Activated T-helper 17 cell treated with anti-CD3 and anti-CD28 coated beads, Interleukin-2, amount 50 U/mL, for 72 hours (primary cell): ENCODE measurements around the gene ZBTB12. TPM values are rescaled to one million over a fixed set of nuclear protein-coding genes. Genes with fewer than 3 reads are reported as not detected.
"Not testable (repeated sequence)": the region's sequence is repeated elsewhere in the genome, so short reads cannot be mapped to it uniquely, and the experiment has no call there.

Experiments
- ATAC-seq: fragments of 150-1000 bp; cut with Tn5 transposase; replicated peaks from 2 replicates; pipeline ENCODE4 v1.10.0; 2021; ENCODE audit warnings: mild to moderate bottlenecking, moderate library complexity
- H3K27ac Mint-ChIP-seq: one replicate; pipeline ENCODE4 v1.8.0; 2022; ENCODE audit warnings: mixed read lengths
- H3K27me3 Mint-ChIP-seq: one replicate; pipeline ENCODE4 v1.8.0; 2022; ENCODE audit warnings: mixed read lengths
- H3K36me3 Mint-ChIP-seq: one replicate; pipeline ENCODE4 v1.8.0; 2022; ENCODE audit warnings: low read depth, mild to moderate bottlenecking, mixed read lengths
- H3K4me1 Mint-ChIP-seq: one replicate; pipeline ENCODE4 v1.8.0; 2022; ENCODE audit warnings: mixed read lengths
- H3K4me3 Mint-ChIP-seq: one replicate; pipeline ENCODE4 v1.8.0; 2022; ENCODE audit warnings: mild to moderate bottlenecking, mixed read lengths
- H3K9me3 Mint-ChIP-seq: one replicate; pipeline ENCODE4 v1.8.0; 2022; ENCODE audit warnings: mixed read lengths
- total RNA-seq, 2 donors: library from RNA; stranded (reverse); gene quantifications; one replicate each; pipeline ENCODE4 v1.2.3, GENCODE V29; 2022

Gene ZBTB12
- total RNA-seq, 2 donors from 2014 or later = 1.6 to 3.0 TPM

DNA sequence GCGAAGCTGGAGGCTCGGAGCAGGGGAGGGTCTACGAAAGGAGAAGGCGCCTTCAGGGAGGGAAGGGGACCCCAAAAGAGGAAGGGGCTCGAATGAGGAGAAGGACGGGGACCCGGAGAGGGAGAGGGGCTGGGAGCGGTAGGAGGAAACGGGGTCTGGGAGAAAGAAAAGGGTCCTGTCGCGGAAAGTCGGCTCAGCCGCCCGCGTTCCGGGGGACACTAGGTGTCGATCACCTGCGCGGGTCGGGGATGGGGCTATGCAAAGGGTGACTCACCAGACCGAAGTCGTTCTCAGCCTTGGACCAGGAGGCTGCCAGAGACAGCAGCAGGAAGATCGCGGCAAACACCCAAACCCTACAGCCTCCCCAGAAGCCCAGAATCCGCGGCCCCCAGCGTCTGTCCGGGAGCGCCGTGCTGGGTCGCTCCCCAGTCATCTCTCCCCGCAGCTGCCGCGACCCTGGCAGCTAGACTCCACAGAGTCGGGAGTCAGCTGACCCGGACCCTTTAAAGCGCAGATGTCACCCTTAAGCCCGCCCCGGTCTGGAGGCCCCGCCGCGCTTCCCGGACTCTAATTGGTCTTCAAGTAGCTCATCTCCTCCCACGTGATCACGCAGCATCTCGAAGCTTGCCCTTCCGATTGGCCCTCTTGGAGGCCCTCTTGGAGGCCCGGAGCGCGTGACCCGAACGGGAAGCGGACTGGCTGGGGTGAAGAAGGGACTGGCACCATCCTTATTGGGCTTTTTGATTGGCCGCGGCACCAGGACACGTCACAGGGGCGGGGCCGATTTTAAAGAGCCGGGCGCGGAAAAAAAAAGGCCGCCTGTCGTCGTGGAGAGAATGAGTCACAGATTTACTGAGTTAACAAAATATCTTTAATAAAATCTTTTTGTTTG, 39.3 kb downstream of the ZBTB12 start, which contains the start of gene NEU1:
Gene NEU1, minus strand, starts transcription at position 478 of the 892 bp plus-strand sequence. Its CDS starts 45 bp downstream, at position 433.
- ATAC-seq = peak; percentile 98
- Mint-ChIP-seq H3K36me3 (peaks cover 37% of the 10 kb centered on the region), H3K4me3 (peak within 1 kb of the TSS; percentile 94)

DNA sequence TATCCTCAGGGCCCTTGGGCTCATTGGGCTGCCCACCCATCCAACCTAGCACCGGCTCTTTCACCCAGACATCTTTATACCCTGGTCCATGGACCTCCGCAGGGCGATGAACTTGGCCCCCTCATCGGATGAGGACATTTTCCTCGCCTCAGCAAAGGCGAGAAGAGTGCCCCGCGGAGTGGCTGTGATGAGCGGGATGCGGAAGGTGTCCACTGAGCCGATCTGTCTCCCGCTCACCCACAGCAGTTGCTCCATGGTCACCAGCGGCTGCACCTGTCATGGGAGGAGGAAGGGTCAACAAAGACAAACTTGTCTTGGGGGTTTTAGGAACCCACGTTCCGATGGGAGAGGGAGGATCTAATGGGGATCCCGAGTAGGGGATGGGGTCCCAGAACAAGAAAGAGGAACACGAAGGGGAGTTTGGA, 40.0 kb downstream of the ZBTB12 start:
- peak overlapping the region; percentile 94 for H3K4me3 Mint-ChIP-seq
- H3K9me3 Mint-ChIP-seq = no peaks in the 10 kb centered on the region
- H3K36me3 Mint-ChIP-seq = peaks cover 44% of the 10 kb centered on the region
- H3K27me3 Mint-ChIP-seq = no peaks in the 10 kb centered on the region
- peaks cover 11% of the 10 kb centered on the region for H3K4me1 Mint-ChIP-seq
- no peak for ATAC-seq
- peak overlapping the region; percentile 96 for H3K27ac Mint-ChIP-seq

More for the DNA sequence above, 39.3 kb downstream of the ZBTB12 start, which contains the start of gene NEU1:
- no peaks in the 10 kb centered on the region for H3K27me3 Mint-ChIP-seq
- H3K4me1 Mint-ChIP-seq = peaks cover 11% of the 10 kb centered on the region
- H3K9me3 Mint-ChIP-seq = no peaks in the 10 kb centered on the region
- H3K27ac Mint-ChIP-seq = peak within 1 kb of the TSS; percentile 96

- Mint-ChIP-seq H3K36me3 (peaks cover 45% of the 10 kb centered on the region), H3K4me3 (peak overlapping the region; percentile 94), H3K4me1 (peaks cover 11% of the 10 kb centered on the region), H3K27me3 (no peaks in the 10 kb centered on the region), H3K9me3 (no peaks in the 10 kb centered on the region), H3K27ac (no peak overlapping the region)
- ATAC-seq = no peak
These were observed 40.7 kb downstream of the ZBTB12 start for GRCh38 chr6:31861150-31861549.

DNA sequence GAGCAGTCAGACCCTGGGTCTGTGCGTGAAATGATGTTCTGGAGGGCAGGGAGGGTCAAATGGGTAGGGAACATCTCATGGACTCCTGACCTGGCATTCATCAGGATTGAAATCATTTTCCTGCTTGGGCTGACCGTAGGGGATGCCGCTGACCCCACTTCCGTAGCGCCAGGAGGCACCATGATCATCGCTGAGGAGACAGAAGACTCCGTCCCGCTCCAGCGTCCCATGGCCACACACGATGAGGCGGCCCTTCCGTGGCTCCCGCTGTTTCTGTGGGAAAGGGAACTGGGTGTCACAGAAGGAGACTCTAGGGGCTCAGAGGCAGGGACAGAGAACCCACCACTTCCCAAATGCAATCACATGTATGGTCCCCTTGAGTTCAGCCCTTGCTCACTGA, 41.5 kb downstream of the ZBTB12 start:
- H3K27ac Mint-ChIP-seq = peak overlapping the region; percentile 36
- H3K27me3 Mint-ChIP-seq = no peaks in the 10 kb centered on the region
- no peak for ATAC-seq
- no peaks in the 10 kb centered on the region for H3K9me3 Mint-ChIP-seq
- H3K4me3 Mint-ChIP-seq = no peak overlapping the region
- H3K36me3 Mint-ChIP-seq = peaks cover 45% of the 10 kb centered on the region
- H3K4me1 Mint-ChIP-seq = peaks cover 11% of the 10 kb centered on the region

DNA sequence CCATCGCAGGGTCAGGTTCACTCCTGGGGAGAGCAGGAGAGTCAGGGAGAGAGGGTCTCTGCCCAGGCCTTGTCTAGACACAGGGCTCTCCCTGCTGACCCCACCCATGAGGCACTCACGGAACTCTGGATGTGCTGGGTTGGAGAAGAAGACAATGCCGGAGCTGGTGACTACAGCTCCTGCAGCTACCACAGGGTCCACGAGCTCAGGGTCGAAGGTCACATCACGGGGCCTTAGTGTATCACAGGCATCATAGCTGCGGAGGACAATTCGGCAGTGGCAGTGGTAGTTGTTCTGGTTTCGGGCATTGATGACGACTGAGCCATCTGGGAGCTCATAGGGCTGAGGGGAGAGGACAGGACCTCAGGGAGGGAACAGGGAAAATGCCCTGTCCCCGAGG, 42.0 kb downstream of the ZBTB12 start:
- peaks cover 45% of the 10 kb centered on the region for H3K36me3 Mint-ChIP-seq
- no peaks in the 10 kb centered on the region for H3K9me3 Mint-ChIP-seq
- no peaks in the 10 kb centered on the region for H3K27me3 Mint-ChIP-seq
- H3K4me1 Mint-ChIP-seq = peaks cover 11% of the 10 kb centered on the region
- peak overlapping the region; percentile 36 for H3K27ac Mint-ChIP-seq
- no peak overlapping the region for H3K4me3 Mint-ChIP-seq
- ATAC-seq = no peak

DNA sequence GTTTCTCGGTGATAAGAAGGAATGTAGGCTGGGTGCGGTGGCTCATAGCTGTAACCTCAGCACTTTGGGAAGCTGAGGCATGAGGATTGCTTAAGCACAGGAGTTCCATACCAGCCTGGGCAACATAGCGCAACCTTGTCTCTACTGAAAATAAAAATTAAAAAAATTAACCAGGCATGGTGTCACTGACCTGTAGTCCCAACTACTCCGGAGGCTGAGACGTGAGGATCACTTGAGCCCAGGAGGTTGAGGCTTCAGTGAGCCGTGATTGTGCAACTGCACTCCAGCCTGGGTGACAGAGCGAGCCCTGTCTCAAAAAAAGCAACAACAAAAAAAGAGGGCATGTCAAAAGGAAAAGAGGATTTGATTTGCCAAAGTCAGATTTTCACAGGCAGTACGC, 43.2 kb downstream of the ZBTB12 start:
- Mint-ChIP-seq H3K27ac (no peak overlapping the region), H3K36me3 (peaks cover 45% of the 10 kb centered on the region), H3K9me3 (no peaks in the 10 kb centered on the region), H3K4me1 (peaks cover 11% of the 10 kb centered on the region), H3K27me3 (no peaks in the 10 kb centered on the region), H3K4me3 (no peak overlapping the region)
- no peak for ATAC-seq

GRCh38 chr6:31857774-31858173, 44.1 kb downstream of the ZBTB12 start:
- H3K4me1 Mint-ChIP-seq, ATAC-seq, H3K9me3 Mint-ChIP-seq, H3K27me3 Mint-ChIP-seq, H3K27ac Mint-ChIP-seq, H3K4me3 Mint-ChIP-seq: not testable (repeated sequence)
- H3K36me3 Mint-ChIP-seq = peaks cover 41% of the 10 kb centered on the region

DNA sequence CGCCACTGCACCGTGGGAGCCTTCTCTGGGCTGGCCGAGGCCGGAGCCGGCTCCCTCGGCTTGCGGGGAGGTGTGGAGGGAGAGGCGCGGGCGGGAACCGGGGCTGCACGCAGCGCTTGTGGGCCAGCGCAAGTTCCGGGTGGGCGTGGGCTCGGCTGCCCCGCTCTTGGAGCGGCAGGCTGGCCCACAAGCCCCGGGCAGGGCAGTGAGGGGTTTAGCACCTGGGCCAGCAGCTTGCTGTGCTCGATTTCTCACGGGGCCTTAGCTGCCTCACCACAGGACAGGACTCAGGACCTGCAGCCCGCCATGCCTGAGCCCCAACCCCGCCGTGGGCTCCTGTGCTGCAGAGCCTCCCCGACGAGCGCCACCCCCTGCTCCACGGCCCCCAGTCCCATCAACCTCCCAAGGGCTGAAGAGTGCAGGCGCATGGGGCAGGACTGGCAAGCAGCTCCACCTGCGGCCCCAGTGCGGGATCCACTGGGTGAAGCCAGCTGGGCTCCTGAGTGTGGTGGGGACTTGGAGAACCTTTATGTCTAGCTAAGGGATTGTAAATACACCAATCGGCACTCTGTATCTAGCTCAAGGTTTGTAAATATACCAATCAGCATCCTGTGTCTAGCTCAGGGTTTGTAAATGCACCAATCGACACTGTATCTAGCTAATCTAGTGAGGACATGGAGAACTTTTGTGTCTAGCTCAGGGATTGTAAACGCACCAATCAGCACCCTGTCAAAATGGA, 49.7 kb downstream of the ZBTB12 start:
- not testable (repeated sequence) for H3K27ac Mint-ChIP-seq, ATAC-seq, H3K4me1 Mint-ChIP-seq, H3K36me3 Mint-ChIP-seq, H3K9me3 Mint-ChIP-seq, H3K27me3 Mint-ChIP-seq, H3K4me3 Mint-ChIP-seq

GRCh38 chr6:31851485-31851832, 50.4 kb downstream of the ZBTB12 start:
- Mint-ChIP-seq H3K4me1 (no peaks in the 10 kb centered on the region), H3K36me3 (no peaks in the 10 kb centered on the region), H3K9me3 (no peaks in the 10 kb centered on the region), H3K27ac (no peak overlapping the region), H3K4me3 (no peak overlapping the region), H3K27me3 (no peaks in the 10 kb centered on the region)
- ATAC-seq = no peak

DNA sequence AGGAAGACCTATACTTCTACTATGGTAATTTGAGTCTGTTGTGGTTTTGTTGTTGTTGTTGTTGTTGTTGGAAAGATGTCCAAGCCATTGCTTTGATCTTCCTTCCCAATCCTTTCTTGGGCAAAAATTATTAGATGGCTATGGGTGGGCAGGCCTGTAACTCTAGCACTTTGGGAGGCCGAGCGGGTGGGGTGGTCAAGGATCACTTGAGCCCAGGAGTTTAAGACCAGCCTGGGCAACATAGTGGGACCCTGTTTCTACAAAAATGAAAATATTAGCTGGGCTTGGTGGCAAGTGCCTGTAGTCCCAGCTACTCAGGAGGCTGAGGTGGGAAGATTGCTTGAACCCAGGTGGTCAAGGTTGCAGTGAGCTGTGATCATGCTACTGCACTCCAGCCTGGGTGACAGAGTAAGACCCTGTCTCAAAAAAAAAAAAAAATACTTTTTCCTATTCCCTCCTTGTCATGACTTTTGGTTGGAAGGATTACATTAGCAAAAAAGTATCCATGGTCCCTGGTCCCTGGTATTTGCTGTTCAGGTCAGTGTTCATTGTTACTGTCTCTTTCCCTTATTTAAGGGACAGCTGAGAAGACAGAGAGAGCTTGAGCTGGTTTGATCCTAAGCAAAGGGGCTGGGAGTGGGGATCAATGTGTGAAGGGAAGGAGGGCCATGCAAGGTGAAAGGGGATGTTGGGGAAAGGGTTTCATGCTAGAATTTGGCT, 51.0 kb downstream of the ZBTB12 start:
- no peak overlapping the region for H3K27ac Mint-ChIP-seq
- no peaks in the 10 kb centered on the region for H3K4me1 Mint-ChIP-seq
- H3K27me3 Mint-ChIP-seq = no peaks in the 10 kb centered on the region
- ATAC-seq = no peak
- H3K4me3 Mint-ChIP-seq = no peak overlapping the region
- H3K36me3 Mint-ChIP-seq = no peaks in the 10 kb centered on the region
- H3K9me3 Mint-ChIP-seq = no peaks in the 10 kb centered on the region

Other genes with a start within 250 kb of the ZBTB12 start
- 100 to 1,000 TPM; 298 to 383 TPM for gene BAG6, start 249.4 kb downstream of the ZBTB12 start, total RNA-seq
- 1 to 10 TPM in 1 of 2 donors, under 1 TPM in 1; 0.76 to 1.3 TPM for gene APOM, start 246.2 kb downstream of the ZBTB12 start, total RNA-seq
- 10 to 100 TPM; 16.2 to 21.0 TPM for gene C6orf47, start 241.3 kb downstream of the ZBTB12 start, total RNA-seq
- gene GPANK1, start 237.1 kb downstream of the ZBTB12 start, total RNA-seq = 10 to 100 TPM; 30.1 to 39.0 TPM
- 100 to 1,000 TPM; 204 to 245 TPM for gene CSNK2B, start 236.0 kb downstream of the ZBTB12 start, total RNA-seq
- gene LY6G5B, start 232.1 kb downstream of the ZBTB12 start, total RNA-seq = 10 to 100 TPM; 25.3 to 28.1 TPM
- gene LY6G5C, start 221.0 kb downstream of the ZBTB12 start, total RNA-seq = 1 to 10 TPM; 2.2 to 5.0 TPM
- gene ABHD16A, start 198.8 kb downstream of the ZBTB12 start, total RNA-seq = 10 to 100 TPM; 31.4 to 31.7 TPM
- gene LY6G6F, start 195.2 kb downstream of the ZBTB12 start, total RNA-seq = not detected
- gene LY6G6D, start 186.7 kb downstream of the ZBTB12 start, total RNA-seq = not detected
- under 1 TPM in 1 of 2 donors, not detected in 1; 0.64 TPM for gene LY6G6C, start 180.3 kb downstream of the ZBTB12 start, total RNA-seq
- gene MPIG6B, start 178.7 kb downstream of the ZBTB12 start, total RNA-seq = not detected
- gene DDAH2, start 172.8 kb downstream of the ZBTB12 start, total RNA-seq = 10 to 100 TPM in 1 of 2 donors, 1 to 10 TPM in 1; 9.4 to 23.8 TPM
- gene CLIC1, start 165.6 kb downstream of the ZBTB12 start, total RNA-seq = 100 to 1,000 TPM; 406 to 482 TPM
- 10 to 100 TPM; 78.9 to 82.6 TPM for gene MSH5, start 162.1 kb downstream of the ZBTB12 start, total RNA-seq
- 10 to 100 TPM; 12.1 to 18.9 TPM for gene SAPCD1, start 139.4 kb downstream of the ZBTB12 start, total RNA-seq
- gene VWA7, start 124.8 kb downstream of the ZBTB12 start, total RNA-seq = 1 to 10 TPM; 2.9 to 4.2 TPM
- gene VARS1, start 106.3 kb downstream of the ZBTB12 start, total RNA-seq = 100 to 1,000 TPM in 1 of 2 donors, 10 to 100 TPM in 1; 75.3 to 134 TPM
- gene LSM2, start 95.1 kb downstream of the ZBTB12 start, total RNA-seq = 100 to 1,000 TPM in 1 of 2 donors, 10 to 100 TPM in 1; 92.5 to 139 TPM
- gene HSPA1L, start 86.8 kb downstream of the ZBTB12 start, total RNA-seq = 1 to 10 TPM; 2.7 to 2.9 TPM
- 100 to 1,000 TPM; 124 to 189 TPM for gene HSPA1A, start 86.5 kb downstream of the ZBTB12 start, total RNA-seq
- gene HSPA1B, start 74.3 kb downstream of the ZBTB12 start, total RNA-seq = 100 to 1,000 TPM in 1 of 2 donors, 10 to 100 TPM in 1; 78.4 to 118 TPM
- gene NEU1, start 39.3 kb downstream of the ZBTB12 start, total RNA-seq = 10 to 100 TPM; 19.3 to 22.3 TPM
- gene SLC44A4, start 23.1 kb downstream of the ZBTB12 start, total RNA-seq = under 1 TPM in 1 of 2 donors, not detected in 1; 0.39 TPM
- gene EHMT2, start 4.4 kb downstream of the ZBTB12 start, total RNA-seq = 10 to 100 TPM; 41.2 to 55.3 TPM
- 1 to 10 TPM in 1 of 2 donors, under 1 TPM in 1; 0.58 to 4.7 TPM for gene C2, start 25.6 kb upstream of the ZBTB12 start, total RNA-seq
- gene CFB, start 44.0 kb upstream of the ZBTB12 start, total RNA-seq = 1 to 10 TPM in 1 of 2 donors, not detected in 1; 1.5 TPM
- 10 to 100 TPM; 50.3 to 63.6 TPM for gene NELFE, start 56.9 kb upstream of the ZBTB12 start, total RNA-seq
- 10 to 100 TPM; 86.5 to 92.9 TPM for gene SKIC2, start 57.1 kb upstream of the ZBTB12 start, total RNA-seq
- 10 to 100 TPM; 14.9 to 16.9 TPM for gene DXO, start 70.1 kb upstream of the ZBTB12 start, total RNA-seq
- gene C4A, start 80.0 kb upstream of the ZBTB12 start, total RNA-seq = 1 to 10 TPM; 6.5 to 6.9 TPM
- 1 to 10 TPM; 5.9 to 6.1 TPM for gene C4B, start 112.7 kb upstream of the ZBTB12 start, total RNA-seq
- gene CYP21A2, start 136.3 kb upstream of the ZBTB12 start, total RNA-seq = under 1 TPM; 0.16 to 0.91 TPM
- gene TNXB, start 207.3 kb upstream of the ZBTB12 start, total RNA-seq = 10 to 100 TPM in 1 of 2 donors, 1 to 10 TPM in 1; 7.2 to 26.8 TPM
- gene ATF6B, start 226.2 kb upstream of the ZBTB12 start, total RNA-seq = 10 to 100 TPM; 73.4 to 99.9 TPM
- 1 to 10 TPM; 7.4 to 9.3 TPM for gene FKBPL, start 228.2 kb upstream of the ZBTB12 start, total RNA-seq
- gene PRRT1, start 249.9 kb upstream of the ZBTB12 start, total RNA-seq = under 1 TPM; 0.17 to 0.29 TPM